ACHN (cell line): ENCODE data around the gene C9orf50.
"Not testable (repeated sequence)": the region's sequence is repeated elsewhere in the genome, so short reads cannot be mapped to it uniquely, and the experiment has no call there.

ENCODE experiments used
- DNase-seq: peaks from one replicate; pipeline ENCODE4 v3.0.0-alpha.2; 2015
- in situ Hi-C: cut with HindIII; loops from 2 replicates; pipeline ENCODE4 v1.10.0; 2017; ENCODE audit warnings: low sequenced_read_pairs, low pct_ligation_motif_present, low pct_unique_long_range_greater_than_20kb

Gene C9orf50

DNA sequence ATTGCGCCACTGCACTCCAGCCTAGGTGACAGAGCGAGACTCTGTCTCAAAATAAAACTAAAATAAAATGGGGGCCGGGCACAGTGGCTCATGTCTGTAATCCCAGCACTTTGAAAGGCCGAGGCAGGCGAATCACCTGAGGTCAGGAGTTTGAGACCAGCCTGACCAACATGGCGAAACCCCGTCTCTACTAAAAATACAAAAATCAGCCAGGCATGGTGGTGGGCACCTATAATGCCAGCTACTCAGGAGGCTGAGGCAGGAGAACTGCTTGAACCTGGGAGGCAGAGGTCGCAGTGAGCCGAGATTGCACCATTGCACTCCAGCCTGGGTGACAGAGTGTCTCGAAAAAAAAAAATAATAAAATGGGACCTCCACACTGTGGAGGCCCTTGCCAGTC is 15.4 kb upstream of the C9orf50 start:
- in situ Hi-C loops, DNase-seq: not testable (repeated sequence)

DNA sequence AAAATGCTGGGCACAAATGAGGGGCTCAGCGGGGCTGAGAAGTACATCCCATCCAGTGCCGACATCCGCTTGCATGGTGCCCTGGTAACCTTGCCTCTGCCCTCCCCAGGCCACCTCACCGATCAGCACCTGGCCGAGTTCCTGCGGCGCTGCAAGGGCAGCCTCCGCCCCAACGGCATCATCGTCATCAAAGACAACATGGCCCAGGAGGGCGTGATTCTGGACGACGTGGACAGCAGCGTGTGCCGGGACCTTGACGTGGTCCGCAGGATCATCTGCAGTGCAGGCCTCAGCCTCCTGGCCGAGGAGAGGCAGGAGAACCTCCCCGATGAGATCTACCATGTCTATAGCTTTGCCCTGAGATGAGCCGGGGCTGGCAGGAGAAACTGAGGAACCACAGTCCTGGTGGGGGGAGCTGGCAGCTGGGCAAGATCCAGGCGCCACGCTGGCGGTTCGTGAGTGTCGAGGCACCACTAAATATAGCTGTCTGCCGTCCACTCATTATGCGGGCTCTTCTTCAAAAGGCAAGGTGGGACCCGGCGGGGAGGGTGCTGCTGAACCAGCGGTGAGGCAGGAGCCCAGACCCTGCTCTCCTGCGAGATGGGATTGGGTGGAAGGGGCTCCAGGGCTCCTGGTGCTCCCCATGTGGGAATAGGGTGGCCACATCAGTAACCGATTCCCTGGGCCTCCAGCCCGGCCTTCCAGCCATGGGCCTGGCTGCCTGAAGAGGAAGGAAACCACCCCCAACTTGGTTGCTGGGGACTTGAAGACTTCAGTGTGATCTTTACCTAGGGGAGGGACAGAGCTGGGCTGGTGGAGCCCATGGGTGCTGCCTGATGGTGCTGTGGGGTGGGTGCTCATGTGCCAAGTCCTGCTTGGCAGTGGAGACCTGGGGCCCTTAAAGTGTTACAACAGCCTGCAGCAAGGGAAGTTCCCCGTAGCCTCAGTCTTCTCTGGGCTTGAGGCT is 14.5 kb upstream of the C9orf50 start:
- no peak for DNase-seq
- in situ Hi-C loops = no loop called here

DNA sequence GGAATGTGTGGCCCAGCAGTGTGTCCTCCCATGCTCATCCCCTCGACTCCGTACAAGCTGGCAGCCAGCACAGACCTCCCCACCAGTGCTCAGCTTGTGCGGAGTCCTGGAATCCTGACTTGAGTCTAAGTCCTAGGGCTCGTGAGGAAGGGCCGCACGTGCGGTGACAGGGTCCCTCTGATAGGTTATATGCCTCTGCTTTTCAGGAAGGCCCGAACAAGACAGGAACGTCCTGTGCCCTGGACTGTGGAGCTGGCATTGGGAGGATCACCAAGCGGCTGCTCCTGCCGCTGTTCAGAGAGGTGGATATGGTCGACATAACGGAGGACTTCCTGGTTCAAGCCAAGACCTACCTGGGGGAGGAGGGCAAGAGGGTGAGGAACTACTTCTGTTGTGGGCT is 12.9 kb upstream of the C9orf50 start:
- in situ Hi-C loops = no loop called here
- no peak for DNase-seq

DNA sequence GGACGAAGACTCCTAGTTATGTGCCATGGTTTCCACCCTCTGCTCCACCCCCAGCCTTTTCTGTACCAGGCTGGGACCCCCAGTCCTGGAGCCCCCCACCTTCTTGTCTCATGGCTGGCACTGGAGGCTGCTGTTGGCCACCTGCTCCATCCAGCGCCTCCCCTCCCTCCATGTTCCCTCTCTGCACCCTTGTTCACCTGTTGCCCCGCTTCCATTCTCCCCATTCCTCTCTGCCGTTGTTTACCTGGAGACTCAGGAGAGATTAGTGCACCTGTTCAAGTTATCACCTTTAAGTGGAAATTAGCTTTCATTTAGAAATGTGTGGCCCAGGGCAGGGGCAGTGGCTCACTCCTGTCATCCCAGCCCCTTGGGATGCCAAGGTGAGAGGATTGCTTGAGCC is 12.3 kb upstream of the C9orf50 start:
- DNase-seq = no peak
- in situ Hi-C loops = no loop called here

DNA sequence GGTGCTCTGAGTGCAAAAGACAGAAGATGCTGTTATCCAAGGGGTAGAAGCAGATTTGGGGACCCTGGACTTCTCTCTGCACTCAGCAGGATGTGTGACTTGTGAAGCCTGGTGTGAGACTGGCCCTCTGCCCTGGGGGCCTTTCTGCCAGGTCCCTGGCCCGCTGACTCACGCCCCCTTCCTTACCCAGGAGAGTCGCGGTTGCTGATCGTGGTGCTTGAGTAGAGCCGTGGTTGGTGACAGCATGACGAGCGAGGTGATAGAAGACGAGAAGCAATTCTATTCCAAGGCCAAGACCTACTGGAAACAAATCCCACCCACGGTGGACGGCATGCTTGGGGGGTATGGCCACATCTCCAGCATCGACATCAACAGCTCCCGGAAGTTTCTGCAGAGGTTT is 11.6 kb upstream of the C9orf50 start:
- in situ Hi-C loops = no loop called here

DNA sequence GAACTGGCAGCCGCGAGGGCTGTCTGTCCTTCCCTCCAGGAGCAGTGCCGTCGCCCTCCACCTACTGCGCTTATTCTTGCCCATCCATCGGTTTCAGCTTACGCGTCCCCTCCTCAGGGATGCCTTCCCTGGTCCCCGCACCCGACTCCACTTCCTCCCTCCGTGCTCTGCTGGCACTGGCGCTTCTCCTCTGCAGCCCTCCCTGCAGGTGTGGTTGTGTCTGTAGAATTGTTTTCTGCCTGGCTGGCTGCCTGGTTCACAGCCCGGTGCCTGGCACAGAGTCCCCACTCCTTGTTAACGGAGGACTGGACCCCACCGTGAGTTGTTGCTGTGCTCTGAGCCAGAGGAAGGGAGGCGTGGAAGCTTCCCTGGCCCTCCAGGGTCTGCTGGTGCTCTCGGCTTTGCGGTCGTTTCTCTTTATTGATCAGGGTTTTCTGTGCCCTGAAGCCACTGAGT is 10.8 kb upstream of the C9orf50 start:
- in situ Hi-C loops = no loop called here
- no peak for DNase-seq

More for the DNA sequence above, 11.6 kb upstream of the C9orf50 start:
- peak; percentile 18 for DNase-seq

DNA sequence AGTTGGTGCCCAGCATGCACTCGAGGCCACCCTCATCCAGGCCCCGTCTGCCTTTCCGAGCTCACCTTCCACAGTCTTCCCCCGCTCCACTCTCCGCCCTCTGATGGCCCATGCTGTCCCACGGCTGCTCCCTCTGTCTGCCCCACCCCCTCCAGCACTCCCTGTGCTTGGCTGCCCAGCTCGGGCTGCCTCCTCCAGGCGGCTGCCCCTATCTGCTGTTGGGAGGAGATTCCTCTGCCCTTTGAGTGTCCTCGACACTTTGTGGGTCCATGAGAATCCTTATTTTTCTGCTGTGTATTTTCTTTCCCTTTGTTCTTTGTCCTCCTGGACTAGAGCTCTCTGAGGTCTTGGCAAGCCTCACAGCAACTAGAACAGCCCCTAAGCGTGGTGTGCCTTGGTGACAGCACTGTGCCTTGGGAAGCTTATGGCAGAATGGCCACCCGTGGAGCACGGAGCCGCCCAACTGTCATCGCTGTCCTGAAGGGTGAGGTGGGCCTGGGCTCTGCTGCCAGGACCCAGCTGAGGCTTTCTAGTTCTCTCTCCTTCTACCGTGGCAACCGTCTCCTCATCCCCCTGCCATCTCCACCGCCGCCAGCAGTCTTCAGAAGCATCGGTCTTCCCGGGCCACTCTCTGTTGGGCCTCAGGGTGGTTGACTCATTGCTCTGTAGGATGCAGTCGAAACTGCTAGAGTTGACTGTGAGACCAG is 10.2 kb upstream of the C9orf50 start:
- in situ Hi-C loops = no loop called here
- no peak for DNase-seq

DNA sequence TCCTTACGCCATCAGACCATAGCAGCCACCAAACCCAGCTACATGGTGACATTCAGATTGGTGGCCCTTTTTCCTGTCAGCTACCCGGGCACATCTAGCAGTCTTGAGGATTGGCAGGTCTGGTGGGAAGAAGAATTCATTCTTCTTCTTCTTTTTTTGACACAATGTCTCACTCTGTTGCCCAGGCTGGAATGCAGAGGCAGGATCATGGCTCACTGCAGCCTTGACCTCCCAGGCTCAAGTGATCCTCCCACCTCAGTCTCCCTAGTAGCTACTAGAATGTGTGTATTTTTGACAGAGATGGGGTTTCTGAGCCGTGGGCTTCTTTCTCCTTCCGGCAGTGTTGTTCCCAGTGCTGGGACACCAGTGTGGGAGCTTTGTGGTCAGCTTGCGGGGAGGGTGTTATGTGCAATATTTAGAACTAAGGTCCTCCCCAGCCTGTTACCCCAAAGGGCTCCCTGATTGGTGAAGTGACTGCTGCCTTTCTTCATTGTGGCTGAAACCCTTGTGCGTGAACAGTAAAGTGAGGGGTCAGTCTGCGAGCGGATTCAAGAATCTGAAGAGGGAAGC is 8.4 kb upstream of the C9orf50 start:
- in situ Hi-C loops = no loop called here
- DNase-seq = no peak

DNA sequence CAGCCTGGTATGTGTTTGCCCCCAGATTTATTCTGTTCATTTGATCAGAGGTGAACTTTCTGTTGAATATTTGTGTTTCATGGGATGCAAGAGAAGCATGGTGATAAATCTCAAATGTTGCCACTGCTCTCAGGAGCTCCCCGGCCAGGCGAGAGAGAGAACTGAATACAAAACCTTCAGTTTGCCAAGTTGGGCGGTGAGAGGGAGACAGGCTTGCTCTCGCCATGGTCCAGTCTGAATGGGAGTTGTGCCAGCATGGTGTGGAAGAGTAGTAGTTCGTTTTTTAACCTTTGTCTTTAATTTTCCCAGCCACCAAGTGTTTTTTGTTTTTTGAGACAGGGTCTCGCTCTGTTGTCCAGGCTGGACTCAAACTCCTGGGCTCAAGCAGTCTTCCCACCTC is 7.8 kb upstream of the C9orf50 start:
- no peak for DNase-seq
- in situ Hi-C loops = no loop called here

DNA sequence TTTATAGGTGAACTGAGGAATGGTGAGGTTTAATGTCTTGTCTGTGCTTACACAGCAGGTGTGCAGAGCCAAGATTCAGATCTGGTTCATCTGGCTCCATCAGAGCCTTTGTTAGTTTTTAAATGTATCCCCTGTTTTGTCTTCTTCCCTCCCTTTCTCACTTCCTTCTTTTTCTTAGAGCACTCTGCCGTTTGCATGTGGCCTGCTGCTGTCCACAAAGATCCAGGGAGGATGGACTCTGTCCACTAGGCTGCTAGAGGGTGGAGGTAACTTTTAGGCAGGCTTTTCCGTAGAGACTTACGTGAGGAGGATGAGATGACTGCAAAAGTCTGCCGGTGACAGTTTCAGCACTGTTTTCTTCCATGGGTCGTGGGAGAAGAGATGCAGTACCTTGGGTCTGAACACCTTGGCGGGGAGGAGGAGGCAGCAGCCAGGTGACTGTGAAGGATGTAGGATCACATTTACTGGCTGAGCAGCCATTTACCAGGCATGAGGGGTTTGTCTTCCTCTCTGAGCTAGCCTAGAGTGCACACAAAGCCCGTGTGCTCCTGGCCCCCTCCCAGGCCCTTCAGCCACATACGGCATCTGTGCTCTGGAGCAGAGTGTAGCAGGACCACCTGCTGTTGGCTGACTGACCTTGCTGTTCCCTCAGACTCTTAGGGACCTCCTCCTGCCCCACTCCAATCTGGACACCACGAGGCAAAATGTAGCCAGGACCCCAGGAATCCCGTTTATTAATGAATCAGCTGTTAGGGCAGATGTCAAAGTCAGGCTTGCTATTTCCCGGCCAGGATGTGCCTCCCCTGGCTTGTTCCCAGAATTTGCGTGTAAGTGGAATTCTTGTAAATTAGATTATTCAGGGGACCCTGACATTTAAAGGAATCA is 6.9 kb upstream of the C9orf50 start:
- no peak for DNase-seq
- in situ Hi-C loops = no loop called here

DNA sequence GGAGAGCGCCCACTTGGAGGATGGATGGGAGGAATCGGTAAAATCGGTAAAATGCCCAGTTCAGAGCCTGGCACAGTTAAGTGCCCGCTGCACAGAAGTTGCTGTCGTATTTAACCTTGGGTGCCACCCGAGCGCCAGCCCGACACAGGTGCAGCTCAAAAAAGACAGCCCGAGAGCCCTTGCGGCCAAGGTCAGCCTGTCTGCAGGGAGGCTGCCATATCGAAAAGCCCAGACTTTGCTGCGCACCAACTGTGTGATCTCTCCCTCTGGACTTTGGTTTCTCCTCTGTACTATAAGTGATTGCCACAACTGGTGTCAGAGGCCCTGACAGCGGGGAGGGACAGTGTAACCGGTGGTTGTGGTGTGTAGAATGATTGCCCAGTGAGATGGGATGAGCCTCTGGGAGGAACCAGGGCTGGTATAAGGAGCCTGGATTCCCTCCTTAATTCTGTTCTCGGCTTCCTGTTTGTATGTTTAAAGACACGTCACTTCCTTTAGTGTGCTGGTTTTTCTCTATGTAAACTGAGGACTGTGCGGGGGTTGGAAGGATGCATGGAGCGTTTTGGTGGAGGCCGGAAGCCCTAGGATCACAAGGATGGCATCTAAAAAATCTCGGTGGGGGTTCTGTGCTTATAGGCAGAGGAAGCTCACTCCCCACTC is 5.9 kb upstream of the C9orf50 start:
- in situ Hi-C loops = no loop called here
- peak; percentile 64 for DNase-seq

DNA sequence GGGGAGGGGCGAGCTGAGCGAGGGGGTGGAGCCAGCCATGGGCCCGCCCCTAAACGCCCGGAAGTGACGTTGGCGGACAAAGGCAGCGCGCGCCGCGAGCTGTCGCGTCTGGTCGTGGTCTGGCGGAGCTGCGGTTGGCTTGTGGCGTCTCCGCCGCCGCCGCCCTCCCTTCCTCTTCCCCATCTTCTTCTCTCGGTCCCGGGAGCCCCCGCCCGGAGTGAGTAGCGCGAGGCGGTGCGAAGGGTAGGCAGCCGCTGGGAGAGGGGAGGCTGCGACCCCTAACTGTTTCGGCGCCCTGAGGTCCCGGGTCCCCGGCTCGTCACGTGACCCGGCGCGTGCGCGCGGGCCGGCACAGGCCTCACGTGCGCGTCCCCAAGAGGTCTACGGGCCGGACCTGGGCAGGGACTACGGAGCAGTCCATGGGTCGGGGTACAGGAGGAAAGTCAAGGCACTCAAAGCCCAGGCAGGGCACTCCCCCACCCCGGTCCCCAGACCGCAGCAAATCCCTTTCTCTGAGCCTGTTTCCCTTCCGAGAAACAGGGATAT is 5.3 kb upstream of the C9orf50 start, which contains the start of gene NTMT1:
Gene NTMT1, plus strand, starts transcription at position 85 of the 546 bp plus-strand sequence. CDS start 6,541 bp downstream, outside the sequence.
- peak; percentile 74 for DNase-seq
- in situ Hi-C loops = no loop called here

DNA sequence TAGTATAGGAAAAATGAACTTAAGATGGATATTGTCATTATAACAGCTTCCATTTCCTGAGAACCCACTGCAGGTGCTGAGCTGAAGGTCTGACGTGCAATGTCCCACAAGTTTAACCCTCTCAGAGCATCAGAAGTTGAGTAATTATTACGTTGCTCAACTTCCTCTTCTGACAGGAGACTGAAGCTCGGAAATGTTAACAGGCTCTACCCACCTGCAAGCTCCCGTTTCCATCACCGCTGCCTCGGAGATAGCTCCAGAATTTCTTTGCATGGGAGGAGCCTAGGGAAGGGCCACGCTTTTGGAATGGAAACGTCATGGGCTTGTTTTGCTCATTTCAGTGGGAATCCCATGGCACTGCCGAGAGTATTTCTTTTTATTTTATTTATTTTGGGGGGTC is 4.0 kb upstream of the C9orf50 start:
- in situ Hi-C loops = no loop called here
- no peak for DNase-seq

DNA sequence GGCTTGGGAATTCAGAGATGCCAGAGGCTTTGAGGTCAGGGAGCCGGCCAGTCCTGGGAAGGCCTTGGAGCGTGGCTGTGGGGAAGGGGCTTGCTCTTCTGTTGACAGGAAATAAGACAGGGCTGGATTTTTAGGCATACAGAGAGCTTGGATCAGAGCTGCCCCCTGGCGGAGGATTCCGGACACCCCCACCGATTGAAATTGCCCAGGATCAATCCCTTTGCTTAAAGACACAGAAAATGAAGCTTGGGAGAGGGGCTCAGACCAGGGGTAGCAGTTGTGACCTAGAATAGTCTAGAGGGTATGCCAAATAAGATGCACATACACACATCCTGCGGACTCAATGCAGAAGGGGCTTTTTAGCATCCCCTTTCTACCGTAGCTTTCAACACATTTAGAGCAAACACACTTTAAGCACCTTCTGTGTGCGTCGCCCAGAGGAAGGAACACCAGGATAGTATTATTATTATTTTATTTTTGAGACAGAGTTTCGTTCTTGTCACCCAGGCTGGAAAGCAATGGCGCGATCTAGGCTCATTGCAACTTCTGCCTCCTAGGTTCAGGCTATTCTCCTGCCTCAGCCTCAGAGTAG is 3.4 kb upstream of the C9orf50 start:
- in situ Hi-C loops = no loop called here
- peak; percentile 50 for DNase-seq

DNA sequence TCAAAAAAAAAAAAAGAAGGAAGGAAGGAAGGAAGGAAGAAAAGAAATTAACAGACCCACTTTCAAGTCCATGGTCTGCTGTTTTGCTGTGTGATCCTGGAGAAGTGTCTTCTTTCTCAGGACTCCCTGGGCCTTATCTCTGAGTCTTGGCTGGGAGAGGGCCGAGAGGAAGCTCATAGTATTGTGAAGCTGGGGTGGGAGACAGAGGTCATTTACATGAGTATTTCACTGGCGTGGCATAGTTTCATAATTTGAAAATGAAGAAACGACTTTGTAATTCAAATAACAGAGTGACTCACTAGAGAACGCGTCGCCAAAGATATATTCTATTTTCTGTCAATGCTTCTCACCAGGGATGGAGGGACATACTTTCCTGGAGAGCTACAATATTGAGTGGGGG is 2.4 kb upstream of the C9orf50 start:
- in situ Hi-C loops = no loop called here
- DNase-seq = no peak

DNA sequence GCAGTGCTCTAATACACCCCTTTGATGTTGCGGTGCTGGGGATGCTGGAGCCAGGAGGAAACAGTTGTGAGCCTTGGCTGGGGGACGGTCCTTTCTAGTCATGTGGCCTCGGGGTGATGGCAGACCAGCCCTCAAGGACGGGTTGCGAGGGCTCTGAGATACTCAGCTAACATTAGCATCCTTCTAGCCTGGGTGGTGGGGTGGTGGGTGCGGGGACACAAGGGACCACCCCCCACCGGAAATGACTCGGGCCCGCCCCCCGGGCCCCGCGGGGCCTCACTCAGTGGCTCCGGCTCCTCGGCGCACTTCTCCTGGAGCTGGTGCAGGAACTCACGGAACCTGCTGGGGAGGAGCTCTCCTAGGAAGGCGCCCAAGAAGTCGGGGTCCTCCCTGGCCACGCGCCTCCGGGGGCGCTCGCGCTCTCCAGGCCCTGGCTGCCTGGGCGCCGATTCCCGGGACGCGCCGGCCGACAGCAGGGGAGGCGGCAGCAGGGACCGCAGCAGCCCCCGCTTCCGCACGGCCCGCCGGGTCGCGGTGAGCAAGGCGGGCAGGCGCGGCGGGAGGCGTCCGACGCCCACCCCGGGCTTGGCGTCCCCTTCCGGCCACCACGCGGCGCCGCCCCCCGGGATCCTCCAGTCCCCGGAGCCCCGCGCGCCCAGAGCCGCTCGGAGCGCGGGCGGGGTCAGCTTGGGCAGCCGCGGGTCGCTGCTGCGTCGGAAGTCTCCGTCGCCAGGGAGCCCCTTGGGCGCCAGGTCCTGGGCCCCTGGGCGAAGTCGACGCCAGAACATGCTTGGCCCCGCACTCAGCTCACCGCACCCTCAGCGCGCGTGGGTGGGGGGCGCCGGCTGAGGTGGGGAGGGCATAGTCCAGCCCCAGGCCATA is 873 bp downstream of the C9orf50 start:
- DNase-seq = peak; percentile 35
- in situ Hi-C loops = no loop called here
